Thyroid gland (tissue), 4 donors: ENCODE data around the gene ADCY7. TPM values are rescaled to one million over a fixed set of nuclear protein-coding genes. Genes with fewer than 3 reads are reported as not detected.

ENCODE experiments used
- DNase-seq, 2 donors: peaks; one replicate each; pipeline ENCODE4 v3.0.0-alpha.2; 2019
- H3K27ac ChIP-seq, 3 donors: fragments of 200-600 bp; sonication (generic); 1 replicate in 2 of 3; 2 replicates in 1 of 3; pipeline ENCODE4 v1.5.1; 2016 to 2019; ENCODE audit warnings: mild to moderate bottlenecking in 1 of 3, moderate library complexity in 1 of 3
- H3K27me3 ChIP-seq: fragments of 200-600 bp; sonication (generic); one replicate; pipeline ENCODE4 v1.5.1; 2019
- H3K36me3 ChIP-seq, 2 donors: fragments of 200-600 bp; sonication (generic); one replicate each; pipeline ENCODE4 v1.5.1; 2016 to 2019
- H3K4me1 ChIP-seq, 2 donors: fragments of 200-600 bp; sonication (generic); one replicate each; pipeline ENCODE4 v1.5.1; 2017 to 2019
- H3K4me3 ChIP-seq, 3 donors: fragments of 200-600 bp; sonication (generic); replicated peaks in 1 of 3; 1 replicate in 2 of 3; 2 replicates in 1 of 3; pipeline ENCODE4 v1.5.1; 2016; ENCODE audit warnings: mild to moderate bottlenecking in 1 of 3
- H3K9me3 ChIP-seq: fragments of 200-600 bp; sonication (generic); one replicate; pipeline ENCODE4 v1.5.1; 2017
- POLR2A ChIP-seq, 2 donors: fragments of 450-650 bp; IDR thresholded peaks; one replicate each; pipeline ENCODE4 v1.6.1; 2017; ENCODE audit warnings: antibody characterized with exemption in 2 of 2, mild to moderate bottlenecking in 2 of 2, moderate library complexity in 1 of 2
- WGBS, 2 donors: methylation state at CpG; one replicate each; pipeline ENCODE4 v1.1.5; 2017; 5-methylcytosine and 5-hydroxymethylcytosine counted together
- intact Hi-C: fragments of 100-400 bp; cut with DNase I; formaldehyde crosslinking; loops from one replicate; pipeline ENCODE4 v1.15.1; 2023
- total RNA-seq, 4 donors: library from RNA; depleted of rRNA; stranded (reverse); fragments of >200 nt; gene quantifications; one replicate each; pipeline ENCODE4 v1.2.3, GENCODE V29; 2016
- TF ChIP-seq, protein P1 (sequence below), 6 experiments: fragments of 200-600 bp in 3 of 6; fragments of 450-650 bp in 3 of 6; sonication (generic) in 3 of 6; IDR thresholded peaks; one replicate each; pipeline ENCODE4 v1.5.1; 2016 to 2019; ENCODE audit warnings: antibody characterized with exemption in 6 of 6, mild to moderate bottlenecking in 2 of 6, inconsistent platforms in 1 of 6, moderate library complexity in 1 of 6

Gene ADCY7
- total RNA-seq, result 1 to 10 TPM; 4.2 to 8.2 (median 7.1) TPM

DNA sequence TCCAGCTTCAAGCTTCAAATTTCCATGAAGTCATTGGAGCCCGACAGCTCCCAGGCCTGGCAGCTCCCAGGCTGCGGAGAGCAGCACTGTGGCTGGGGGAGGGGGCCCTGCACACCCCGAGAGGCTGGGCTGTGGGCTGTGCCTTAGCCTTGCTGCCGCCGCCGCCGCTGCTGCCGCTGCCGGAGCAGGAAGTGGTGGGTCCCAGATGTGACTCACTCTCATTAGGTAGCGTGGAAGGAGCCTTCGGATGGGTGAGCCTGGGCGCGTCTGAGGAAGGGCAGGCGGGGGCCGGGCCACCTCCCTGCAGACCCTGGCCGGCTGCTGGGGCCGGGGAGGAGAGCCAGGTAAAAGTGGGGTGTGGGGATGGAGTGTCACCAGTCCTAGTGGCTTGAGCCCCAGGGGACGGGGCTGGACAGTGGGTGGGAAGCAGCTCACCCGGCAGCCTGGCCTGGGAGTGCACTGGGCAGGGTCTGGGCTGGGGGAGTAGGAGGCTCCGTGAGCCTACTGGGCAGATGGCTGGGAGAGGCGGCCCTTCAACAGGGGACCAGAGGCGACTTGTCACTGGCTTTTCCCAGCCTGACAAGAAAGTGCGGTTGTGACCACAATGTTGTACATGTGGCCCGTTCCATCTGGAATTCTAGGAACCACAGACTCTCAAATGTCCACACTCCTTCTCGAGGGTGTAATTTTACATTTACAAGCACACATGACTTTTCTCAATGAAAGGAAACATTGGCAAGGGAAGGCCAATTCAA lies at the start of gene ADCY7:
ADCY7 (plus strand) TSS at position 215 of the 755 bp plus-strand sequence. CDS start 21,629 bp downstream, outside the sequence.
- Histone ChIP-seq H3K4me3 (no peak within 1 kb of the TSS), H3K27ac (peak within 1 kb of the TSS in 2 of 3 donors; percentile 8 to 30), H3K27me3 (no peaks in the 10 kb centered on the region), H3K4me1 (peaks cover 0 to 7% of the 10 kb centered on the region in 2 donors), H3K9me3 (no peaks in the 10 kb centered on the region), H3K36me3 (no peaks in the 10 kb centered on the region)
- TF ChIP-seq POLR2A (IDR thresholded peaks at IDR 0.05), result no peak
- TF ChIP-seq, protein P1, sequence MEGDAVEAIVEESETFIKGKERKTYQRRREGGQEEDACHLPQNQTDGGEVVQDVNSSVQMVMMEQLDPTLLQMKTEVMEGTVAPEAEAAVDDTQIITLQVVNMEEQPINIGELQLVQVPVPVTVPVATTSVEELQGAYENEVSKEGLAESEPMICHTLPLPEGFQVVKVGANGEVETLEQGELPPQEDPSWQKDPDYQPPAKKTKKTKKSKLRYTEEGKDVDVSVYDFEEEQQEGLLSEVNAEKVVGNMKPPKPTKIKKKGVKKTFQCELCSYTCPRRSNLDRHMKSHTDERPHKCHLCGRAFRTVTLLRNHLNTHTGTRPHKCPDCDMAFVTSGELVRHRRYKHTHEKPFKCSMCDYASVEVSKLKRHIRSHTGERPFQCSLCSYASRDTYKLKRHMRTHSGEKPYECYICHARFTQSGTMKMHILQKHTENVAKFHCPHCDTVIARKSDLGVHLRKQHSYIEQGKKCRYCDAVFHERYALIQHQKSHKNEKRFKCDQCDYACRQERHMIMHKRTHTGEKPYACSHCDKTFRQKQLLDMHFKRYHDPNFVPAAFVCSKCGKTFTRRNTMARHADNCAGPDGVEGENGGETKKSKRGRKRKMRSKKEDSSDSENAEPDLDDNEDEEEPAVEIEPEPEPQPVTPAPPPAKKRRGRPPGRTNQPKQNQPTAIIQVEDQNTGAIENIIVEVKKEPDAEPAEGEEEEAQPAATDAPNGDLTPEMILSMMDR (IDR thresholded peaks at IDR 0.05), result no peak
- intact Hi-C loops, result no loop called here
- 49 to 51% methylated on average over 14 to 24 of the region's 25 CpGs for WGBS, 2 donors
- peak; percentile 32 to 35 for DNase-seq

- no peak overlapping the region for H3K27ac ChIP-seq
- no peaks in the 10 kb centered on the region for H3K9me3 ChIP-seq
- peaks cover 0 to 6% of the 10 kb centered on the region in 2 donors for H3K4me1 ChIP-seq
- peaks cover 5 to 7% of the 10 kb centered on the region in 2 donors for H3K36me3 ChIP-seq
- TF ChIP-seq, protein P1 (IDR thresholded peaks at IDR 0.05), result no peak
- no peak for TF ChIP-seq POLR2A (IDR thresholded peaks at IDR 0.05)
- H3K27me3 ChIP-seq, result no peaks in the 10 kb centered on the region
- no peak for DNase-seq
- 98% methylated on average over 4 of the region's 4 CpGs for WGBS, 2 donors
- H3K4me3 ChIP-seq, result no peak overlapping the region
- intact Hi-C loops, result loop anchor here (10.0 kb wide), 2 partner anchors 65 to 135 kb away; partner anchors contain the start of gene TENT4B
Measured at GRCh38 chr16:50219402-50219975, 46.9 kb upstream of the ADCY7 start.

- intact Hi-C loops, result no loop called here
- WGBS, 2 donors, result 94 to 96% methylated on average over 3 of the region's 3 CpGs
- no peak for DNase-seq
Measured at GRCh38 chr16:50224286-50224685, 42.1 kb upstream of the ADCY7 start.

DNA sequence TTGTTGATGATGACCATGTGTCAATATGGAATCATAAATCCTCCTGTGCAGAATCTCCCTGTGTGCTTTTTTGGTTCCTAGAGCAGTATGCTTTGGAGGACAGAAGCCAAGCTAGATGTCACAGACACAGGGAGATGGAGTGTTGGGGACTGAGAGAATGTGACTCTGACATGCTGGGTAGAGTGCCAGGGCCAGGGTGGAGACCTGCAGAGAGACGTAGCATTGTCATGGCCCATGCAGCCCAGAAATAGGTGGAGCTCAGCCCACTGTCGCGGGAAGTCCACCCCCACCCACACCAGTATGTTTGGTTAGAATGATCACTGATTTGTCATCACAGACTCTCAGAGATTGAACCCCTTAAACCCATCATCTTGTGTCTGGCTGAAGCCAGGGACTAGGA lies 39.2 kb upstream of the ADCY7 start:
- Histone ChIP-seq H3K27me3 (no peaks in the 10 kb centered on the region), H3K36me3 (peaks cover 3 to 10% of the 10 kb centered on the region in 2 donors), H3K27ac (no peak overlapping the region), H3K9me3 (no peaks in the 10 kb centered on the region), H3K4me3 (no peak overlapping the region), H3K4me1 (no peaks in the 10 kb centered on the region)
- TF ChIP-seq, protein P1 (IDR thresholded peaks at IDR 0.05), result no peak
- TF ChIP-seq POLR2A (IDR thresholded peaks at IDR 0.05), result no peak
- no peak for DNase-seq
- WGBS, 2 donors, result 93 to 98% methylated on average over 3 of the region's 3 CpGs
- intact Hi-C loops, result no loop called here

More at GRCh38 chr16:50224286-50224685, 42.1 kb upstream of the ADCY7 start:
- TF ChIP-seq POLR2A (IDR thresholded peaks at IDR 0.05), result no peak
- no peaks in the 10 kb centered on the region for H3K4me1 ChIP-seq
- H3K4me3 ChIP-seq, result no peak overlapping the region
- H3K27ac ChIP-seq, result no peak overlapping the region
- no peaks in the 10 kb centered on the region for H3K27me3 ChIP-seq
- H3K9me3 ChIP-seq, result no peaks in the 10 kb centered on the region
- H3K36me3 ChIP-seq, result peaks cover 0 to 8% of the 10 kb centered on the region in 2 donors

DNA sequence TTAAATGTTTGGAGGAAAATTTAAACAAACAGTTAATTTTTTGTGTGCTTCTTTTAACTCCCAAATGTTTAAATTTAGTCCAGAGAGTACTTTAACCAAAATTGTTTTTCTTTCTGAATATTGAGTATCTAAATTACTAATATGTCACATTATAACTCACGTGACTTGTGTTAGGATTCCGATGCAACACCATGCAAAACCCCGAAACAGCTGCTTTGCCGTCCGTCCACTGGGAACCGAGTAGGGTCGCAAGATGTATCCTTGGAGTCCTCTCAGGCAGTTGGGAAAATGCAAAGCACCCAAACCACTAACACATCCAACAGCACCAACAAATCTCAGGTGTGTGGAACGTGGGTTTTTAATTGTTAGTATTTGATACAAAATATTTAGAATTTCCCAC lies 38.7 kb upstream of the ADCY7 start:
- no peak for DNase-seq
- Histone ChIP-seq H3K4me1 (no peaks in the 10 kb centered on the region), H3K36me3 (peaks cover 3 to 10% of the 10 kb centered on the region in 2 donors), H3K27me3 (no peaks in the 10 kb centered on the region), H3K9me3 (no peaks in the 10 kb centered on the region), H3K4me3 (no peak overlapping the region), H3K27ac (no peak overlapping the region)
- intact Hi-C loops, result no loop called here
- 84% methylated on average over 8 of the region's 8 CpGs for WGBS, 2 donors
- TF ChIP-seq, protein P1 (IDR thresholded peaks at IDR 0.05), result no peak
- no peak for TF ChIP-seq POLR2A (IDR thresholded peaks at IDR 0.05)
